ENCODE measurements around the gene OR2AE1. TPM values are rescaled to one million over a fixed set of nuclear protein-coding genes. Genes with fewer than 3 reads are reported as not detected.

The OR2AE1 gene
- total and polyA plus RNA-seq, 2 of the 4 experiments (the other 2 are of a cell fraction) = 0.17 to 0.18 TPM

GRCh38 chr7:99833289-99833877, 43.5 kb downstream of the OR2AE1 start:
- Histone ChIP-seq H4K5ac (ENCODE audit: low read depth, low read length) (no peak overlapping the region), H3K9me3 (ENCODE audit: control insufficient read depth, insufficient read depth, low read length) (no peaks in the 10 kb centered on the region), H2BK20ac (ENCODE audit: low read depth, low read length) (no peak overlapping the region), H4K20me1 (ENCODE audit: insufficient read depth, low read length) (no peaks in the 10 kb centered on the region), H2BK120ac (ENCODE audit: low read depth, low read length) (no peak overlapping the region), H3K27ac (ENCODE audit: insufficient read depth, low read length) (no peak overlapping the region), H2BK15ac (ENCODE audit: low read depth, low read length) (no peak overlapping the region), H4K8ac (ENCODE audit: low read depth in 2 of 2, low read length in 2 of 2) (no peak overlapping the region), H3K18ac (ENCODE audit: low read depth, low read length) (no peak overlapping the region), H2AK9ac (replicated peaks; ENCODE audit: low read depth, low read length, poor library complexity) (no peak overlapping the region), H3K27me3 (ENCODE audit: control insufficient read depth, insufficient read depth, low read length) (peaks cover 3% of the 10 kb centered on the region; the same call in 1 of the 2 replicates), H3K4ac (ENCODE audit: low read depth, low read length) (no peak overlapping the region), H2AFZ (replicated peaks; ENCODE audit: low read length, poor library complexity) (no peak overlapping the region), H3K4me2 (ENCODE audit: low read depth, low read length) (no peak overlapping the region), H3K9me1 (ENCODE audit: insufficient read depth, low read length) (no peaks in the 10 kb centered on the region), H3K4me1 (ENCODE audit: control insufficient read depth, insufficient read depth, low read length) (no peaks in the 10 kb centered on the region), H2BK5ac (ENCODE audit: low read depth, low read length, poor library complexity, severe bottlenecking) (no peak overlapping the region), H3K36me3 (ENCODE audit: control insufficient read depth, insufficient read depth, low read length) (no peaks in the 10 kb centered on the region), H3K23ac (ENCODE audit: low read depth, low read length) (no peak overlapping the region), H3K56ac (ENCODE audit: extremely low read depth, insufficient read depth, low read length) (no peak overlapping the region), H3K4me3 (ENCODE audit: insufficient read depth, low read depth, low read length) (no peak overlapping the region), H3K14ac (replicated peaks; ENCODE audit: low read depth, low read length) (no peak overlapping the region), H4K91ac (ENCODE audit: insufficient read depth, low read depth, low read length) (no peak overlapping the region), H3K9ac (ENCODE audit: low read depth, low read length) (no peak overlapping the region), H3K79me1 (ENCODE audit: low read depth in 1 of 2, low read length in 2 of 2) (no peaks in the 10 kb centered on the region), H2AK5ac (ENCODE audit: low read depth, low read length) (no peak overlapping the region)
- dilution Hi-C loops (cut with HindIII; ENCODE audit: low sequenced_read_pairs, unreplicated experiment) = no loop called here
- DNase-seq = no peak
- BruUV-seq (replicated peaks) = no TSS peak
- POLR2A ChIA-PET (ENCODE audit: unreplicated experiment) = no interaction called here
- ATAC-seq (ENCODE audit: low read depth) = no peak
- TF ChIP-seq BHLHE40 (IDR thresholded peaks at IDR 0.05; ENCODE audit: low read depth, low read length) = no peak
- TF ChIP-seq CHD1 (IDR thresholded peaks at IDR 0.05; ENCODE audit: low read depth, low read length) = no peak
- TF ChIP-seq NFE2L2 (IDR thresholded peaks at IDR 0.05; ENCODE audit: low read depth, low read length) = no peak
- no peak for TF ChIP-seq FOS (IDR thresholded peaks at IDR 0.05; ENCODE audit: low read depth, low read length)
- no peak for TF ChIP-seq SMC3 (IDR thresholded peaks at IDR 0.05; ENCODE audit: low read depth, low read length)
- TF ChIP-seq MAZ (IDR thresholded peaks at IDR 0.05; ENCODE audit: borderline replicate concordance, low read depth, low read length) = no peak
- TF ChIP-seq CEBPB (IDR thresholded peaks at IDR 0.05; ENCODE audit: low read depth, low read length) = no peak
- TF ChIP-seq POLR2A (IDR thresholded peaks at IDR 0.05; ENCODE audit: low read depth, low read length) = no peak
- no peak for TF ChIP-seq RAD21 (IDR thresholded peaks at IDR 0.05; ENCODE audit: low read length)
- no peak for TF ChIP-seq MAFK (IDR thresholded peaks at IDR 0.05; ENCODE audit: low read depth, low read length)
- TF ChIP-seq USF2 (IDR thresholded peaks at IDR 0.05; ENCODE audit: low read depth, low read length) = no peak
- no peak for TF ChIP-seq CTCF (conservative IDR thresholded peaks at IDR 0.05; ENCODE audit: low read depth, low read length)
- no peak for TF ChIP-seq MXI1 (IDR thresholded peaks at IDR 0.05; ENCODE audit: borderline replicate concordance, low read depth, low read length)
- no peak for TF ChIP-seq RCOR1 (IDR thresholded peaks at IDR 0.05; ENCODE audit: insufficient replicate concordance, low read length)
- no peak for TF ChIP-seq RFX5 (IDR thresholded peaks at IDR 0.05; ENCODE audit: low read depth, low read length)
- TF ChIP-seq ELK1 (IDR thresholded peaks at IDR 0.05; ENCODE audit: borderline replicate concordance, low read depth, low read length) = no peak
- in situ Hi-C loops (cut with MboI; ENCODE audit: low sequenced_read_pairs) = no loop called here
- no CpG with 5 or more reads among the region's 8 CpGs for WGBS, 2 experiments (ENCODE audit: extremely low coverage in 2 of 2, insufficient read length in 1 of 2)
- intact Hi-C loops (cut with micrococcal nuclease) = no loop called here
- CTCF ChIA-PET = no interaction called here
